Endothelial cell of umbilical vein (primary cell): ENCODE data around the gene CAND1. TPM values are rescaled to one million over a fixed set of nuclear protein-coding genes. Genes with fewer than 3 reads are reported as not detected.

Experiments used
- BruUV-seq: library from RNA; stranded (reverse); fragments of 400-500 nt; replicated peaks from 2 replicates; lab custom pipeline; 2021; lab: Mats Ljungman, UMichigan
- CTCF ChIA-PET: fragments of 300-600, 350-600 bp; sonication (Branson Sonifier 250); formaldehyde crosslinking; loops from one replicate; lab custom pipeline; 2021; ENCODE audit warnings: antibody characterized with exemption, inconsistent platforms; lab: Charles Lee
- POLR2A ChIA-PET: fragments of 300-600, 350-600 bp; sonication (Branson Sonifier 250); formaldehyde crosslinking; loops from one replicate; lab custom pipeline; 2021; ENCODE audit warnings: antibody characterized with exemption, inconsistent platforms; lab: Charles Lee
- DNase-seq: peaks from one replicate; pipeline ENCODE4 v3.0.0-alpha.2; 2011; ENCODE audit warnings: low read depth, low spot score
- FAIRE-seq: peaks from 2 replicates; lab custom pipeline; 2011; peaks lifted over from hg19 to GRCh38; lab: Jason Lieb, UNC
- H2AFZ ChIP-seq: 2 replicates; pipeline ENCODE4 v1.6.0; 2012; ENCODE audit warnings: low read depth, low read length, control low read depth, inconsistent platforms
- H3K27ac ChIP-seq: 2 replicates; pipeline ENCODE4 v1.5.1; 2011; ENCODE audit warnings: low read depth, mild to moderate bottlenecking, control low read depth, low read length, moderate library complexity; ENCODE audit not compliant: insufficient read depth
- H3K27me3 ChIP-seq, 2 experiments: 2 replicates each; pipeline versions ENCODE4 v1.6.0 to v1.6.1; 2011; ENCODE audit warnings: low read length in 2 of 2, mixed read lengths in 1 of 2; ENCODE audit not compliant: control insufficient read depth in 2 of 2, insufficient read depth in 2 of 2
- H3K36me3 ChIP-seq, 2 experiments: 2 replicates in 1 of 2; 3 replicates in 1 of 2; pipeline ENCODE4 v1.5.1; 2011; ENCODE audit warnings: low read length in 2 of 2, mild to moderate bottlenecking in 1 of 2, moderate library complexity in 1 of 2; ENCODE audit not compliant: control insufficient read depth in 2 of 2, insufficient read depth in 2 of 2; ENCODE audit errors: extremely low read depth in 1 of 2
- H3K4me1 ChIP-seq: 3 replicates; pipeline ENCODE4 v1.5.1; 2011; ENCODE audit warnings: mild to moderate bottlenecking, low read length; ENCODE audit not compliant: control insufficient read depth, insufficient read depth; ENCODE audit errors: extremely low read depth
- H3K4me2 ChIP-seq: 2 replicates; pipeline ENCODE4 v1.6.1; 2011; ENCODE audit warnings: low read length, control low read depth, mixed read lengths; ENCODE audit not compliant: insufficient read depth
- H3K4me3 ChIP-seq, 3 experiments: fragments of 200-600 bp in 1 of 3; sonication (generic), shearing (Covaris generic) in 1 of 3; replicated peaks in 1 of 3; 2 replicates each; pipeline ENCODE4 v1.5.1; 2011 to 2016; ENCODE audit warnings: control low read depth in 3 of 3, low read length in 3 of 3, mild to moderate bottlenecking in 2 of 3, inconsistent platforms in 1 of 3, low read depth in 1 of 3, moderate library complexity in 1 of 3; ENCODE audit not compliant: insufficient read depth in 1 of 3
- H3K79me2 ChIP-seq: 2 replicates; pipeline ENCODE4 v1.6.0; 2012; ENCODE audit warnings: low read length, inconsistent platforms; ENCODE audit not compliant: control insufficient read depth, insufficient read depth
- H3K9ac ChIP-seq: replicated peaks from 2 replicates; pipeline ENCODE3; 2011; ENCODE audit warnings: low read length, control low read depth; ENCODE audit not compliant: insufficient read depth; ENCODE audit errors: extremely low read depth
- H3K9me1 ChIP-seq: replicated peaks from 3 replicates; pipeline ENCODE4 v1.6.0; 2011; ENCODE audit warnings: mild to moderate bottlenecking, low read length; ENCODE audit not compliant: control insufficient read depth, insufficient read depth; ENCODE audit errors: extremely low read depth
- H3K9me3 ChIP-seq: replicated peaks from 2 replicates; pipeline ENCODE4 v1.5.1; 2012; ENCODE audit warnings: low read length, inconsistent platforms; ENCODE audit not compliant: control insufficient read depth, insufficient read depth
- H4K20me1 ChIP-seq: replicated peaks from 2 replicates; pipeline ENCODE3; 2011; ENCODE audit warnings: mild to moderate bottlenecking, low read length; ENCODE audit not compliant: control insufficient read depth, insufficient read depth; ENCODE audit errors: extremely low read depth
- CTCF ChIP-seq, 2 donors: IDR thresholded peaks; 1 replicate in 1 of 2; 2 replicates in 1 of 2; pipeline ENCODE4 v1.5.1; 2011; ENCODE audit warnings: low read length in 2 of 2, mild to moderate bottlenecking in 2 of 2, moderate library complexity in 2 of 2, control low read depth in 1 of 2, inconsistent platforms in 1 of 2, low read depth in 1 of 2; ENCODE audit not compliant: insufficient read depth in 1 of 2; ENCODE audit errors: extremely low read depth in 1 of 2
- EZH2 ChIP-seq: IDR thresholded peaks from 2 replicates; pipeline ENCODE4 v1.6.1; 2012; ENCODE audit warnings: borderline replicate concordance, low read depth, mild to moderate bottlenecking, moderate library complexity, low read length, inconsistent platforms; ENCODE audit not compliant: severe bottlenecking
- FOS ChIP-seq: IDR thresholded peaks from 2 replicates; pipeline ENCODE4 v1.6.1; 2011; ENCODE audit warnings: mild to moderate bottlenecking, low read length, moderate library complexity, borderline replicate concordance; ENCODE audit not compliant: insufficient read depth
- GATA2 ChIP-seq: IDR thresholded peaks from 2 replicates; pipeline ENCODE4 v1.7.0; 2011; ENCODE audit warnings: low read depth, mild to moderate bottlenecking, moderate library complexity, mixed read lengths, low read length; ENCODE audit not compliant: insufficient read length, insufficient read depth
- JUN ChIP-seq: IDR thresholded peaks from 2 replicates; pipeline ENCODE4 v1.6.1; 2011; ENCODE audit warnings: borderline replicate concordance, low read depth; ENCODE audit not compliant: insufficient read length, insufficient read depth
- MAX ChIP-seq: IDR thresholded peaks from 2 replicates; pipeline ENCODE4 v1.6.1; 2011; ENCODE audit not compliant: insufficient read depth, insufficient read length
- MYC ChIP-seq: IDR thresholded peaks from one replicate; pipeline ENCODE4 v1.6.1; 2011; ENCODE audit warnings: mild to moderate bottlenecking, low read depth, low read length
- POLR2A ChIP-seq: IDR thresholded peaks from 2 replicates; pipeline ENCODE4 v1.6.1; 2012; ENCODE audit warnings: low read depth, mild to moderate bottlenecking, control low read depth, low read length
- POLR2AphosphoS5 ChIP-seq: IDR thresholded peaks from 2 replicates; pipeline ENCODE4 v1.6.1; 2012; ENCODE audit warnings: low read depth, mild to moderate bottlenecking, control low read depth, low read length, moderate library complexity; ENCODE audit not compliant: insufficient read depth
- dilution Hi-C: fragments of 300-500 bp; cut with MboI; formaldehyde crosslinking; loops from one replicate; pipeline ENCODE4 v1.15.0; 2019; ENCODE audit warnings: low sequenced_read_pairs; ENCODE audit not compliant: extremely low pct_ligation_motif_present
- intact Hi-C: fragments of 100-400 bp; cut with micrococcal nuclease; formaldehyde crosslinking; loops from one replicate; pipeline ENCODE4 v1.10.0; 2022
- polyA plus RNA-seq, 4 experiments: library from polyadenylated mRNA; depleted of rRNA in 3 of 4; stranded (reverse) in 3 of 4; unstranded in 1 of 4; fragments of >200 nt; gene quantifications; 2 replicates each; pipeline versions ENCODE4 v1.2.1 to v1.2.3, GENCODE V29; 2011 to 2012; ENCODE audit warnings: missing spikeins in 1 of 4
- total RNA-seq: library from RNA; stranded (reverse); gene quantifications from 2 replicates; pipeline ENCODE4 v1.2.3, GENCODE V29; 2021

The CAND1 gene
- total and polyA plus RNA-seq, 2 donors (not counting 3 experiments of a cell fraction or from before 2014, with no cell fraction given), result 28.3 to 128 TPM

- Histone ChIP-seq H4K20me1 (no peaks in the 10 kb centered on the region), H3K36me3 (peaks cover 6 to 33% of the 10 kb centered on the region in 2 experiments), H3K9me1 (no peaks in the 10 kb centered on the region), H3K9me3 (no peaks in the 10 kb centered on the region), H3K79me2 (peaks cover 3% of the 10 kb centered on the region), H2AFZ (no peak overlapping the region), H3K27me3 (no peaks in the 10 kb centered on the region), H3K4me2 (no peak overlapping the region), H3K4me1 (no peaks in the 10 kb centered on the region), H3K4me3 (no peak overlapping the region), H3K27ac (no peak overlapping the region), H3K9ac (no peak overlapping the region)
- TF ChIP-seq POLR2A, result no peak
- no peak for TF ChIP-seq MYC
- no peak for TF ChIP-seq FOS
- TF ChIP-seq POLR2AphosphoS5, result no peak
- TF ChIP-seq MAX, result no peak
- no peak for TF ChIP-seq JUN
- TF ChIP-seq GATA2, result no peak
- TF ChIP-seq EZH2, result no peak
- no peak for TF ChIP-seq CTCF (IDR thresholded peaks at IDR 0.05; ENCODE audit: extremely low read depth in 1 of 2, insufficient read depth in 1 of 2, low read depth in 1 of 2, low read length in 2 of 2)
- FAIRE-seq (no peak), DNase-seq (no peak)
- CTCF ChIA-PET, result interaction anchor here (1.1 to 1.3 kb wide), 3 partner anchors 8 to 637 kb away, joined by 4 read pairs; no protein-coding TSS in a partner anchor
- BruUV-seq, result TSS peak; percentile 47
- intact Hi-C loops, result no loop called here
- POLR2A ChIA-PET, result no interaction called here
- dilution Hi-C loops, result no loop called here
These were observed 36.4 kb downstream of the CAND1 start for GRCh38 chr12:67305544-67305943.
